ENCODE data around the gene GRK1. TPM values are rescaled to one million over a fixed set of nuclear protein-coding genes. Genes with fewer than 3 reads are reported as not detected.

Gene GRK1
- total and polyA plus RNA-seq, 2 experiments from 2014 or later = not detected

- TF ChIP-seq ZNF462 (CRISPR knock-in tag; IDR thresholded peaks at IDR 0.05) = no peak
- TF ChIP-seq CTCF (conservative IDR thresholded peaks at IDR 0.05; ENCODE audit: low read depth in 2 of 2) = no peak
- no peak for TF ChIP-seq JUNB (IDR thresholded peaks at IDR 0.05; ENCODE audit: unreplicated experiment)
- no peak for TF ChIP-seq REST (IDR thresholded peaks at IDR 0.05; ENCODE audit: unreplicated experiment)
- TF ChIP-seq ZNF114 (CRISPR knock-in tag; IDR thresholded peaks at IDR 0.05) = no peak
These were observed 28.8 kb upstream of the GRK1 start (continued) for GRCh38 chr13:113638173-113638746.

Measured in GM23338 (cell line).